Body of pancreas (tissue), 4 donors: Measurements from ENCODE around the gene TMEM255B. TPM values are rescaled to one million over a fixed set of nuclear protein-coding genes. Genes with fewer than 3 reads are reported as not detected.

ENCODE experiments used
- ATAC-seq: fragments of 150-250 bp; one replicate; pipeline ENCODE4 v1.9.1; 2016
- DNase-seq, 4 donors: peaks; one replicate each; pipeline ENCODE4 v3.0.0-alpha.2; 2019
- H3K27ac ChIP-seq, 4 donors: fragments of 200-600 bp; sonication (generic); 1 replicate in 3 of 4; 2 replicates in 1 of 4; pipeline versions ENCODE4 v1.5.1 to v1.6.1; 2016 to 2019; ENCODE audit warnings: mild to moderate bottlenecking in 1 of 4, mixed read lengths in 1 of 4, moderate library complexity in 1 of 4
- H3K27me3 ChIP-seq, 2 donors: fragments of 200-600 bp; sonication (generic); one replicate each; pipeline ENCODE4 v1.6.0; 2016; ENCODE audit warnings: mild to moderate bottlenecking in 1 of 2
- H3K36me3 ChIP-seq, 2 donors: fragments of 200-600 bp; sonication (generic); replicated peaks in 1 of 2; 2 replicates each; pipeline ENCODE4 v1.5.1; 2016; ENCODE audit warnings: low read depth in 2 of 2; ENCODE audit not compliant: insufficient read depth in 1 of 2
- H3K4me1 ChIP-seq: fragments of 200-600 bp; sonication (generic); one replicate; pipeline ENCODE4 v1.6.0; 2016
- H3K4me3 ChIP-seq, 2 donors: fragments of 200-600 bp; sonication (generic); 1 replicate in 1 of 2; 2 replicates in 1 of 2; pipeline ENCODE4 v1.5.1; 2016 to 2019
- H3K9me3 ChIP-seq, 3 donors: fragments of 200-600 bp; sonication (generic); 1 replicate in 2 of 3; 2 replicates in 1 of 3; pipeline ENCODE4 v1.5.1; 2016
- POLR2A ChIP-seq, 3 donors: fragments of 450-650 bp; IDR thresholded peaks; one replicate each; pipeline ENCODE4 v1.6.1; 2016; ENCODE audit warnings: antibody characterized with exemption in 3 of 3, mild to moderate bottlenecking in 2 of 3
- WGBS, 2 donors: methylation state at CpG; one replicate each; pipeline ENCODE4 v1.1.5; 2017; 5-methylcytosine and 5-hydroxymethylcytosine counted together
- intact Hi-C: fragments of 100-400 bp; cut with DNase I; formaldehyde crosslinking; loops from one replicate; pipeline ENCODE4 v1.15.1; 2023
- total RNA-seq, 2 donors: library from RNA; depleted of rRNA; stranded (reverse); fragments of >200 nt; gene quantifications; one replicate each; pipeline ENCODE4 v1.1.0, GENCODE V29; 2016
- TF ChIP-seq, protein P1 (sequence below), 7 experiments: fragments of 450-650 bp in 4 of 7; fragments of 200-600 bp in 3 of 7; sonication (generic) in 3 of 7; IDR thresholded peaks; one replicate each; pipeline ENCODE4 v1.5.1; 2016 to 2019; ENCODE audit warnings: antibody characterized with exemption in 7 of 7

The TMEM255B gene
- total RNA-seq, 2 donors from 2014 or later, result 1.0 to 4.6 TPM

DNA sequence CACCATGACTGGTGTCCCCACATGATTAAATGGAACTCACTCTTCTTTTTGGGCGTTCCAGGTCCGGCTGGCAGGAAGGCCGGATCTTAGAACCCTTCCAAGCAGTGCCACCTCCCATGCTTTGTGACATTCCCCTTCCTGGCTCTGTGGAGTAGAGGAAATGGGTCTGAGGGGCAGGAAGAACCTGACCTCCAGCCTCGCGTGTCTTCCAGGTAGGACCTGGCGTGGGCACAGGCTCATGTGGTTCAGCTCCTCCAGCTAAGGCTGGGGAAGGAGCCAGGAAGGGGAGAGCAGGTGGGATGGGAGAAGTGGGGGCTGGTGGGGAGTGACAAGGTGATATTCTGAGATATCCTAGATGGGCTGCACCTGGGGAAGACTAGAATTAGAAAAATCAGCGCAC, 2.1 kb downstream of the TMEM255B start:
- intact Hi-C loops, result no loop called here
- Histone ChIP-seq H3K27ac (no peak overlapping the region), H3K4me1 (peaks cover 20% of the 10 kb centered on the region), H3K4me3 (no peak overlapping the region), H3K27me3 (no peaks in the 10 kb centered on the region), H3K9me3 (no peaks in the 10 kb centered on the region), H3K36me3 (no peaks in the 10 kb centered on the region)
- TF ChIP-seq POLR2A (IDR thresholded peaks at IDR 0.05), result no peak
- TF ChIP-seq, protein P1, sequence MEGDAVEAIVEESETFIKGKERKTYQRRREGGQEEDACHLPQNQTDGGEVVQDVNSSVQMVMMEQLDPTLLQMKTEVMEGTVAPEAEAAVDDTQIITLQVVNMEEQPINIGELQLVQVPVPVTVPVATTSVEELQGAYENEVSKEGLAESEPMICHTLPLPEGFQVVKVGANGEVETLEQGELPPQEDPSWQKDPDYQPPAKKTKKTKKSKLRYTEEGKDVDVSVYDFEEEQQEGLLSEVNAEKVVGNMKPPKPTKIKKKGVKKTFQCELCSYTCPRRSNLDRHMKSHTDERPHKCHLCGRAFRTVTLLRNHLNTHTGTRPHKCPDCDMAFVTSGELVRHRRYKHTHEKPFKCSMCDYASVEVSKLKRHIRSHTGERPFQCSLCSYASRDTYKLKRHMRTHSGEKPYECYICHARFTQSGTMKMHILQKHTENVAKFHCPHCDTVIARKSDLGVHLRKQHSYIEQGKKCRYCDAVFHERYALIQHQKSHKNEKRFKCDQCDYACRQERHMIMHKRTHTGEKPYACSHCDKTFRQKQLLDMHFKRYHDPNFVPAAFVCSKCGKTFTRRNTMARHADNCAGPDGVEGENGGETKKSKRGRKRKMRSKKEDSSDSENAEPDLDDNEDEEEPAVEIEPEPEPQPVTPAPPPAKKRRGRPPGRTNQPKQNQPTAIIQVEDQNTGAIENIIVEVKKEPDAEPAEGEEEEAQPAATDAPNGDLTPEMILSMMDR (IDR thresholded peaks at IDR 0.05), result no peak
- ATAC-seq (no peak), DNase-seq (no peak)
- WGBS, 2 donors, result 75 to 79% methylated on average over 7 of the region's 7 CpGs

DNA sequence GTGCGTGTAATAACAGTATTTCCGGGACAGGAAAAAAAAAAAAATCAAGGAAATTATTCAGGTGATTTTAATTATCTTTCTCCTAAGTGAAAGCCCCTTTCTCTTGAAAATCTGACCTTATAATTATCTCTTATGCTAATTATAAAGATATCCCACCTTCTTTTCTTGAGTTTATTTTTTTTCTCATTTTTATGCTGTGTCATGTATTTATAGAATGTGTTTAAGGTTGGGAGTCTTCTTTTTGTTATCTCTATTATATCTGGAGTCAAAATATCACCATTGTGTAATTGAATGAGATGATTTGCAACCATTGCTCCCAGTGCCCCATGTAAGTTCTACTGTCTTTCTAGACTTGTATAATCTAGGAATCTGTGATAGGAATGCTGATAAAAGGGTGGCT, 3.0 kb downstream of the TMEM255B start:
- H3K9me3 ChIP-seq, result no peaks in the 10 kb centered on the region
- DNase-seq (no peak), ATAC-seq (no peak)
- intact Hi-C loops, result no loop called here
- no peak overlapping the region for H3K4me3 ChIP-seq
- H3K27ac ChIP-seq, result no peak overlapping the region
- no peaks in the 10 kb centered on the region for H3K36me3 ChIP-seq
- WGBS, 2 donors, result 74 to 85% methylated on average over 2 of the region's 2 CpGs
- TF ChIP-seq POLR2A (IDR thresholded peaks at IDR 0.05), result no peak
- TF ChIP-seq, protein P1 (IDR thresholded peaks at IDR 0.05), result no peak
- H3K27me3 ChIP-seq, result no peaks in the 10 kb centered on the region
- H3K4me1 ChIP-seq, result peaks cover 20% of the 10 kb centered on the region

DNA sequence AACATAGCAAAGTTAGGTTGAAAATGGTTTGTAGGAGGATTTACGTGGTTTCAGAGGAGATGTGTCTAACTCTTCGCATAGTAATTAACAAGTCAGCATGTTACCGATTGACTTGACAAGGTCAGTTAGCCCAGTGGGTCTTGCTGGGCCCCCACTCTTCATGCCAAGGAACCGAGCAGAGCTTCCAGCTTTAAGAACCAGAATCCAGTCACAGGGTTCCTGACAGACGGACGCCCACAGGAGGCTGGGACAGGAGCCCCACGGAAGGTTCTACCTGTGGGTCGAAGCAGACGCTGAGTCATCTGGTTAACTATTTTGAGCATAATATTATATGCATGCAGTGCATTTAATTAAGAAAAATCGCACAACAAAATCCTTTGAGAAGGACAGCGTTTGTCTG, 3.5 kb downstream of the TMEM255B start:
- whole genome bisulfite sequencing, 2 donors, result 67 to 69% methylated on average over 11 of the region's 11 CpGs

GRCh38 chr13:113763254-113763653, 4.2 kb downstream of the TMEM255B start:
- ATAC-seq (no peak), DNase-seq (no peak)
- 74 to 80% methylated on average over 13 of the region's 13 CpGs for whole genome bisulfite sequencing, 2 donors
- Histone ChIP-seq H3K27me3 (no peaks in the 10 kb centered on the region), H3K9me3 (no peaks in the 10 kb centered on the region), H3K4me3 (no peak overlapping the region), H3K36me3 (no peaks in the 10 kb centered on the region), H3K27ac (no peak overlapping the region), H3K4me1 (peaks cover 14% of the 10 kb centered on the region)
- intact Hi-C loops, result no loop called here
- no peak for TF ChIP-seq POLR2A (IDR thresholded peaks at IDR 0.05)
- TF ChIP-seq, protein P1 (IDR thresholded peaks at IDR 0.05), result no peak

More for the DNA sequence above, 3.5 kb downstream of the TMEM255B start:
- TF ChIP-seq, protein P1 (IDR thresholded peaks at IDR 0.05), result no peak
- no peak for TF ChIP-seq POLR2A (IDR thresholded peaks at IDR 0.05)
- Histone ChIP-seq H3K4me1 (peaks cover 20% of the 10 kb centered on the region), H3K36me3 (no peaks in the 10 kb centered on the region), H3K4me3 (no peak overlapping the region), H3K9me3 (no peaks in the 10 kb centered on the region), H3K27me3 (no peaks in the 10 kb centered on the region), H3K27ac (no peak overlapping the region)
- ATAC-seq, result no peak
- DNase-seq, result no peak
- intact Hi-C loops, result no loop called here

GRCh38 chr13:113763961-113764792, 5.2 kb downstream of the TMEM255B start:
- Histone ChIP-seq H3K4me3 (no peak overlapping the region), H3K27me3 (no peaks in the 10 kb centered on the region)

More at GRCh38 chr13:113763961-113764792, 5.2 kb downstream of the TMEM255B start:
- Histone ChIP-seq H3K27ac (no peak overlapping the region), H3K9me3 (no peaks in the 10 kb centered on the region), H3K4me1 (peaks cover 8% of the 10 kb centered on the region), H3K36me3 (no peaks in the 10 kb centered on the region)
- DNase-seq, result no peak
- intact Hi-C loops, result no loop called here
- 77 to 93% methylated on average over 13 to 25 of the region's 25 CpGs for WGBS, 2 donors
- TF ChIP-seq, protein P1 (IDR thresholded peaks at IDR 0.05), result no peak
- no peak for TF ChIP-seq POLR2A (IDR thresholded peaks at IDR 0.05)
- no peak for ATAC-seq
